Midbrain (tissue), 1 donor: ENCODE data around the gene ANGPT4.

Source experiments
- DNase-seq: peaks from one replicate; lab custom pipeline; 2025; lab: John Stamatoyannopoulos, UW

The ANGPT4 gene

DNA sequence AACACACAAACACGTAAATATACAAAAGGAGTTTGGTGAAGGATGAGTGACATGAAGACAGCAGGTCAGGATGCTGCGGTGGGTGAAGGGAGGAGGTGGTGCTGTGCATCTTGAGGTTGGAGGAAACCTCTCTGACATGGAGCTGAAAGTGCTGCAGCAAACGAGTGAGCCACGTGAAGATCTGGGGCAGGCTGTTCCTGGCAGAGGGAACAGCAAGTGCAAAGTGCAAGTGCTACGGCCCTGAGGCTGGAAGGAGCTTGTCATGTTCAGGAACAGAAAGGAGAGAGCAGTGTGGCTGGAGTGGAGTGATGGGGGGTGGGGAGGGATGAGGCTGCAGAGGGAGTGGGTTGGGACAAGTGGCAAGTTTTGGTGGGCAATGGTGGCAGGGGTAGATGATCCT lies 24.8 kb upstream of the ANGPT4 start:
- no peak for DNase-seq

DNA sequence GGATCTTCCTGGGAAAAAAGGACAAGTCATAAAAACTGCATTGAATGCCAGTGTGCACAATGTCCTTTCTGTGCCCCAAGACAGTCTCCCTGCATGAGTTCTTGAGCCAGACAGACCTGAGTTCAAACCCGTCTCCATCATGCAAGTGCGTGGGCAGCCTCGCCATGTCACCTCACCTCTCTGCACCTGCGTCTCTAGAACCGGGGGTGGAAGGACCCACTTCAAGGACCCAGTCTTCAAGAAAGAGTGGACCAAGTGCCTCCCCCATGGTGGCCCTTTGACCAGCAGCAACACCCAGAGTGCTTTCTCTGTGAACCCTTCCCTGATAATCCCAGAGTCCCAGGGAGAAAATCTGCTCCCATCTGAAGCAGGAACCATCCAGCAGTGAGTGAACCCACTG lies 23.5 kb upstream of the ANGPT4 start:
- no peak for DNase-seq

DNA sequence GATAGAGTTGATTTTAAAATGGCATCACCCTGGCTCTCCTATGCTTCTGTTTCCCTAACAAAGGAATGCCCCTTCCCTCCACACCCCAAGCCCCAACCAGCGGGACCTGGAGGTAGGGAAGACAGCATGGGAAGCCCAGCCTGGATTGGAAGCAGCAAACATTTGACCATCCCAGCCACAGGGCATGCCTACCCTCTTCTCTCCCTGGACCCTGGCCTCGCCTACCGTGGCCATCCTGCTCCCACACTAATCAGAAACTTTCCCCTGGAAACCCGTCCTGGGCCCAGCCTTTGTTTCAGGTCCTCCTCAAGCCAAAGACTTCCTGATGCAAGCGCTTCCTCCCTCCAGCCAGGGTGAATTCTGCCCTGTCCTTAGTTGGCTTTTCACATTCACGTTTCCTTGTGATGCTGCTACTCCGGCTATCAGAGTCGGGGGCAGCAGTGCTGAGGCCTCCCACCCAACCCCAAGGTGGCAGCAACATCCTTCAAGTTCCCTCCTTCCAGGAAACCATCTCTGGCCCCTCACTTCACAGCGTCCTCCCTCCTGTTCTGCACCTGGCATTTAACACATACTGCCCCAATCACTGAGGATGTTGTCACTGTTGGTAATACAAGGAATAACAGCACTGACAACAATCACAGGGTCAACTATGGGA lies 18.2 kb upstream of the ANGPT4 start:
- DNase-seq: no peak

DNA sequence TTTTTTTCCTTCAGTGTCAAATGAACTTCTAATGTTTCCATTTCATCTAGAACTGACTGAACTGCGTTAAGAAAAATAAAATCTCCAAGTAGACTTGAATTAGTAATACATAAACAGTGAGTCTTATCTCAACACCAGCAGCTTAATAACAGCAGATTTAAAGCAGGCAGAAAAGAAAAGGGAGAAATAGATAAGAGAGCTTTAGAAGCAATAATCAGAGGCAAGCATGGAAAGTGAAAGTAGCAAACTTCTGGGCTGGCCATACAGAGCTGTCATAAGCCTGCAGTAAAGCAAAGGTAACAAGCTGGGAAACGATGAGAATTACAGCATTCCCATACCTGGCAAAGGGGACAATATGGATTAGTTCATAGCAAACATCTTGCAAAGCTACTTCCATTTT lies 16.9 kb upstream of the ANGPT4 start:
- DNase-seq: no peak

DNA sequence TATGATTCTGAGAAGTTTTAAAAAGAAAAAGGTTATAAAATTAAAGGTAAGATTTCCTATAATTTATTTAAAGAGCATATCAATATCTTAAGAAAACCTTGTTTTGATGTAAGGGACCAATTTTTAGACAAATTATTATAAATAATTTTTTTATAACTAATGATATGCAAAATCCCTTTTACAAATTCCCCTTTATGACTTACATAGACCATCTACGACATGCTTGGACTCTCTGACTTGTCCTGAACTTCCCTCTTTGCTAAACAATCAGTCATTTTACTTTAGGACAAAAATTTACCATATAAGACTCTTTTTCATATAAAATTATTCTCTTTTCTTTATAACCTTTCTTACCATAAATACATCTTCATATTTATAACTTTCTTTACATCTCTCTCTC lies 15.3 kb upstream of the ANGPT4 start:
- no peak for DNase-seq

DNA sequence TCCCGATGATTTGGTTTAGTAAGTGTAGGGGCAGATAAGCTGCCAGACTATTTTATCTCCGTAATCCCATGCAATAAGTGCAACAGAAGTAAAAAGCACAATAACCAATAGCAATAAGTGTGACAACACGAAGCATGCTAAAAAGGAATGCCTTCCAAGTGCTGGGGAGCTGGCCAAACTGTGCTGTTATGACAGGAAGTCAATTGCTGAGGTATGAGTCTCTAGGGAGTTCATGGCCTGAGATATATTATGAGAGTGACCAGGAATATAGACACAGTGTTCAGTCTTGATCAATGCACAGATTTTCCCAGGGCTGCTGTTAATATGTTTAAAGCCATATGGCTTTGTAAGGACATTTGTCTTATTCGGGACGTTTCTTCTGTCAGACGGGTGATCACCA lies 10.5 kb upstream of the ANGPT4 start:
- no peak for DNase-seq

DNA sequence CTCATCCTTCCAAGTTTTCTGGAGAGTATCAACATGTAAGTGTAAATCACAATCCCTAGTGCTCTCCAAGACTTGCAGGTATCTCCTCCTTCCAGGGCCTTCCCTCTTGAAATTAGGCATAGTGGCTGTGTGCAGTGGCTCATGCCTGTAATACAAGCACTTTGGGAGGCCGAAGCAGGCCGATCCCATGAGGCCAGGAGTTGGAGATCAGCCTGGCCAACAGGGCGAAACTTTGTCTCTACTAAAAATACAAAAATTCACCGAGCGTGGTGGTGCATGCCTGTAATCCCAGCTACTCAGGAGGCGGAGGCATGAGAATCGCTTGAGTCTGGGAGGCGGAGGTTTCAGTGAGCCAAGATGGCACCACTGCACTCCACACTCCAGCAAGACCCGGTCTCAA lies 9.4 kb upstream of the ANGPT4 start:
- DNase-seq: no peak

DNA sequence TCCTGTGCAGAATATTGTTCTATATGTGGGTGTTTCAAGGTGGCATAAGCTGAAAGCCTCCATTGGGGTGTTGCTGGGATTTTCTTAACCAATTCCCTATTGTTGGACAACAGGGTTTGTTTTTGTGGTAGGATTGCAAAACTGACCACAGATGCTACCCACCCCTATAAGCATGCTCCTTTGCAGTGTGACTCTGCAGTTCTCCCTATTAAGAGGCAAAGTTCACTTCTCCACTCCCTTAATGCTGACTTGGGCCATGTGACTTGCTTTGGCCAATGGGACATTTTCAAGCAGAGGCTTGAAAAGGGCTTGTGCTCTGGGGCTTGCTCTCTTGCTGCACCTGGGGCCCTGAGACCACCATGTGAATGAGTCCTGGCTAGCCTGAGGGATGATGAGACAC lies 8.5 kb upstream of the ANGPT4 start:
- DNase-seq: no peak

DNA sequence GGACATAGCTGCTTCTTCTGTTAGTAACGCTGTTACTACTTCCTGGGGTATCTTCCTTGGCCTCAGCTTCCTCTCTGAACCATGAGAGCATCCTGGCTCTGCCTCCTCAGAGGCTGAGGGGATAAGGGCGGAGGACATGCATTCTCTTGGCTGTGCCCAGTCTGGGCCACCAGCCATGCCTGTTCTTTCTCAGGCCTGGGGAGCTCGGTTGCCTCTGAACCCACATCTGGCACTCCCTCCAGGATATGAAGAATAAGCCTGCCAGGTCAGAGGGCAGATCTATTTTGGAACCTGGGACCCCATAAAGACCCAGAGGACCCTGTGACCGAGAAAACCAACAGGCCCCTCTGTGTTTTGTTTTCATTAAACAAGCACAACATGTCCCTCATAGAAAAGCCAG lies 6.6 kb upstream of the ANGPT4 start:
- DNase-seq: peak; percentile 18

DNA sequence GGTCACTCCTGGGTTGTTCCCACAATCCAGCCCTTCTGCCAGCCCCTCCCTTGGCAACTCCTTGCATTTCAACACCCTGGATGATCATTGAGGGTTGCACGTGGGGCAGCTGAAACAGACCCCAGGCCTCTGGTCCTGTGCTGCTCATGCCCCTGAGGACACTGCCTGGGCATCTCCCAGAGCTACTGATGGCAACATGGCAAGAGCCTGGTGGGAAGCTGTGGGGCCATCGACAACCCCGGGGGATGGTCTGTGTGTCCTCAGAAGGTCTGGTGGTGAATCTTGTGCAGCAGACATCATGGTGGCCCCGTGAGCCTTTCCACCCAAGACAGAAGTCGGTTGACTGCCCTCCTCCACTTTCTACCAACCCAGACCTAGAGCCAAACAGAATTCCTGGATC lies 4.9 kb upstream of the ANGPT4 start:
- no peak for DNase-seq

DNA sequence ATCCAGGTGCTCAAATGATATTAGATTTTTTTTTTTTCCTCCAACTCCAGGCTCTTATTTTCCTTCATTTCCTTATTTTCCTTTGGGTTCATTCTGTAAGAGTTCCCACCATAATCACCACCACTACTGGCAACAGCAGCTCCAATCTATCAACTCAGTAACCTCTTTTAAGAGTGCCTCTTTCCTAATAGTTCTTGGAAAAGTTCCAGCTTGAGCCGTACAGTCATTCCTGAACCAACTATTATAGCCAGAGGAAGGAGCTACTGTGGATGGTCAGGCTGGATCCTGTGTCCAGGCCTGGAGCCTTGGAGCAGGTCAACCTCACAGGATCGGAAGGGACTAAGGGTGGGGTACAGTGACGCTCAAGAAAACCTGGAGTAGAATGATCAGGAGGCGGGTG lies 4.2 kb upstream of the ANGPT4 start:
- no peak for DNase-seq

DNA sequence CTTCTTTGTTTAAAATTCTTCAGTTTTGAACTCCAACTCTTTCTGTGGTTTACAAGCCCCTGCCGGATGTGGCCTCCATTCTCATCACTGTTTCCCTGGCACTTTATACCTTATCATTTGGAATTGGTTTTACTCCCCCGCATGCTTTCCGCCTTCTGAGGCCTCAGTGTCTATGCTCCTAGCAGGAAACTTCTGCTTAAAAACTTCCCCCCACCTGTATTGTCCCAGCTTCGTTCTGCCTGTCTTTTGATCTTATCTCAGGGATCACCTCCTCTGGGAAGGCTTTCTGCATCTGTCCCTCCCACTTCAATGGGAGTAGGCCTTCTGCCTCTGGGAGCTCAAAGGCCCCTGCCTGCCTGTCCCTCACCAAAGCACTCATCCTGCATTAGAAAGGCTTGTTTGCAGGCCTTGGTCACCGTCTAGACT lies 3.4 kb upstream of the ANGPT4 start:
- no peak for DNase-seq

DNA sequence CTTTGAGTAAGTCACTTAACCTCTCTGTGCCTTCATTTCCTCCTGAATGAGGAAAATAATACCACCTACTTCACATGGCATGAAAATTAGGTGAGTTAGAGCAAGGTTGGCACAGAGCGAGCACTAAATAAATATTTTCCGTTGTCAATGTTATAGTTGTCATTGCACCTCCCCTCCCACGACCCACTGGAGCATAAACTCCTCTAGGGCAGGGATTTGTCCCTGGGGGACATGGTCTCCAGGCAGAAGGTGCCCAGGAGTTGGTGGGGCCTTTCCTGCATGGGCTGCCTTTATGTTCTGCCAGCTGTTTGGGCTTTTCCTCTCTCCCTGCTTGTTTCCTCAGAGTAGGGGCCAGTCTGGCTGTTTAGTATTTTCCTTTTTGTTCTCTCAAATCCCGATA lies 1.3 kb upstream of the ANGPT4 start:
- no peak for DNase-seq

DNA sequence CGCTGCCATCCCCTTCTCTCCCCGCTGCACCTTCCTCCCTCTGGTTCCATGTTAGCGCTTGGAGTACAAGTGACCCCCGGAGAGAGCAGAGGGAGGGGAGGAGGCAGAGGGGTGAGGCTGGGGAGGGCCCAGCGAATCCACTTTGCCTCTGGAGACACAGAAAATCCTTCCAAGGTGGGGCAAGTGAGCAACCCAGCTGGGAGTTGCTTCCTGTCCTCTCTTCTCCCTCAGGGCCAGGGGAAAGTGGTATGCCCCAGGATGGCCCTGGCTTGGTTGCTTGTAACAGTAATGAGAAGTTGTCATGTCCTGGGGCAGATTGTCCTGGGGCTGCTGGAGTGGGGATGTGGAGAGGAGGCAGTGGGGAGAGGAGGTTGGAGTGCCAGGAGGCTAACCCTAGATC lies 691 bp upstream of the ANGPT4 start:
- no peak for DNase-seq

DNA sequence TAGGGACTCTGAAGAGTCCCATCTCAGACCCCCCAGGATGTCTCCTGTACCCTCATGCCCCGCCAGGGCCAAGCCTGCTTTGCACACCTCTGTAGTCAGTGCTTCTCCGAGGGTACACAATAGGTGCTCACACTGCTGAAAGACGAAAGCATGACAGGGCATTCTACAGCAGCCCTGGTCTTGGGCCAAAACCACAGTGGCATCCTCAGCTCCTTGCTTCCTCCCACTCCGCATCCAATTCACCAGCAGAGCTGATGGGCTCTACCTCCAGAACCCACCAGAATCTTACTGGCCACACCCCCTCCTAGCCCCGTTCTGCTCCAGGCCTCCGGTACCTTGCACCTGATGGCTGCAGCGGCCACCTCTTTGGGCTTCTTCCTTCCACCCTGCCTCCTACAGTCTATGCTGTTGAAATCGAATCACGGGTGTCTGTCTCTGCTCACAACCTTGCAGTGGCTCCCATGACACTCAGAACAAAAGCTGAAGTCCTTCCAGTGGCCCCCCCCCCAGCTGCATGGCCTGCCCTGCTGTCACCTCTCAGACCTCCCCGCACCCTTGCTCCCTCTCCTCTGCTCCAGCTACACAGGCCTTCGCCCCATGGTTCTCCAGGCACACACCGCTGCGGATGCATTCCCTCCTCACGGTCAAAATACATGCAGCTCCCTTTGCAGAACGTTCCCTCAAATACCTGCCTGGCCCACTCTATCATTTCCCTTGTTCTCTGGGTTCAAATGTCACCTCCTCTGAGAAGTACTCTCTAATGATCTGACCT lies 1.2 kb downstream of the ANGPT4 start:
- no peak for DNase-seq

DNA sequence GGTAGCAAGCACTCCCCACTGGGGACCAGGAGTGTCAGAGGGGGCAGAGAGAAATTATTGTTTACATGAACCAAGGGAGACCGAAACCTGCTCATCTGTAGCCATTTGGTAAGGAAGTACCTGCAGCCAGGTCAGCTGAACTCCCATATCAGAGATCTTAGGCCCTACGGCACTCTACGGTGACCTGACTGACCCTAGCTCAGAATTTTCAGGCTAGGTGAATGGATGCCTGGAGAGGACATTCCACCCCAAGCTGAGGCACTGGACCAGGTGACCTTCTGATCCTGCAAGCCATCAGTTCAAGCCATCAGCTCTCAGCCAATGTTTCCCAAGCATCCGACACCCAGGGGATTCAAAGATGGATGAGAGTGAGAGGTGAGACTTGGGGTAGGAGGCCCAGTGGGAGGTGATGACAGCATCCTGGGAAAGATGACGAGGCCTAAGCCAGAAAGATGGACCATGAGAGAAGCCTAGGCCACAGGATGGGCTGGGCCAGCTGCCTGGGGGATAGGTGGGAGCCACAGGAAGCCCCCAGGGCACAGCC lies 2.8 kb downstream of the ANGPT4 start:
- DNase-seq: no peak

DNA sequence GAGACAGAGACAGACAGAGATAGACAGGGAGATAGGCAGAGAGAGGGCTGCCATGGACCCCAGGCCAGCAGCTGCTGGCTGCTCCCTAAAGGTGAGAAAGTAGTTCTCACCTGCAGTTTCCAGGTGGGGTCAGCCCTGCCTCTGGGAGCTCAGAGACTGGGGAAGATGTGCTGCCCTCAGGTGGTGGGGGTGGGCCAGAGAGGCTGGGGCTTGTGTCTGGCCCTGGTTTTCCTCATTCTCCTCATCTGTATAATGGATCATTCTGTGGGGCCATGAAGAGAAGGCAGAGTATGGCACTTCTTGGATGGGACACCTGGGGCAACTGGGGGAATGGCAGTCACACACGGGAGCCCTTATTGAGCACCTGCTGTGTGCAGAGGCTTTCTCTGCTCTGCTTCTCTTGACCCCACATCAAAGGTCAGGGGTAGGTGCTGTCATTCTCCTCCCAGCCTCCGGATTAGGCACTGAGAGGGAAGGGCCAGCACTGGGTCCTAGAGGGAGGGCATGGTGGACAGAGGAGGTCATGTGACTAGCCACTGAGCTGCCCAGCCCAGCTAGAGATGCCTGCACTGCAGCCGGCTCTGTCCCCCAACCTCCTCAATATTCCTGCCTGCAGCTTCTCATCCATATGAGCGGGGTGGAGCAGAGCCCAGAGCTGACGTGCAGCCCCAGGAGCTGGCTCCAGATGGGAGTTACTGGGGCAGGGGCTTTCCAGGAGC lies 4.1 kb downstream of the ANGPT4 start:
- DNase-seq: no peak

DNA sequence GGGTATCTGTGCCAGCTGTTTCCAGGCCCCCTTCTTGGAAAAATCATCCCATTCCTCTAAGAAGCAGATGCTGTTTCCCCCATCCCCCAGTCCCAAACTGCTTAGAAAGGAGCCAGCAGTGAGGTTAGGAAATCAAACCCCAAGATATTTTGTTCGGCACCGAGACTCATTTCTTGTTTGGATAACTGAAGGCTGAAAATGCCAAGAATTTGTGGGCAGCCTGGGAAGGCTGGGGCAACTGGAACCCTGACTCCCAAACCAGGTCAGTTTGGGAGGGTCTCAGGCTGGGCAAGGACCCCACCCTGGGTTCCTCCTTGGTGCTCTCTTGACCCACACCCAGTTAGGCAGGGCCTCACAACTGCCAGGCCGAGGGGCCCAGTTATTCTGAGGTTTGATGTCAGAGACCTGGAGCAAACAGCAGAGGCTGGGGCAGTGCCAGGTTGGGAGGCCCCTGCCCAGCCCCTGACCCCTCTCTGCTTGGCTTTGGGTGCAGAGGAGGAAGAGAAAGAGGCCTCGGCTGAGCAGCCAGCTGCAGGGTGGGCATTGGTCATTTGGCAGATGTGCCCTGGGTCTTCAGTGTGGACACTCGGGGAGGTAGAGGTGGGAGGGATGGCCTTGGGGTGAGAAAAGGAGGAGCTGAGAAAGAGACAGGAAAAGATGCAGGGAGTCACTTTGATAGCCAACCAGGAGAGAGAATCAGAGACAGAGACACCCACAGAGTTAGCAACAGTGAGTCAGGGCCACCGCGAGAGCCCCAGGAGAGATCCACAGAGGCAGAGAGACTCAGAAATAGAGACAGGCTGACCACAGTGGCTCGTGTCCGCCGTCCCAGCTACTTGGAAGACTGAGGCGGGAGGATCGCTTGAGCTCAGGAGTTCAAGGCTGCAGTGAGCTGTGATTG lies 5.0 kb downstream of the ANGPT4 start:
- no peak for DNase-seq

DNA sequence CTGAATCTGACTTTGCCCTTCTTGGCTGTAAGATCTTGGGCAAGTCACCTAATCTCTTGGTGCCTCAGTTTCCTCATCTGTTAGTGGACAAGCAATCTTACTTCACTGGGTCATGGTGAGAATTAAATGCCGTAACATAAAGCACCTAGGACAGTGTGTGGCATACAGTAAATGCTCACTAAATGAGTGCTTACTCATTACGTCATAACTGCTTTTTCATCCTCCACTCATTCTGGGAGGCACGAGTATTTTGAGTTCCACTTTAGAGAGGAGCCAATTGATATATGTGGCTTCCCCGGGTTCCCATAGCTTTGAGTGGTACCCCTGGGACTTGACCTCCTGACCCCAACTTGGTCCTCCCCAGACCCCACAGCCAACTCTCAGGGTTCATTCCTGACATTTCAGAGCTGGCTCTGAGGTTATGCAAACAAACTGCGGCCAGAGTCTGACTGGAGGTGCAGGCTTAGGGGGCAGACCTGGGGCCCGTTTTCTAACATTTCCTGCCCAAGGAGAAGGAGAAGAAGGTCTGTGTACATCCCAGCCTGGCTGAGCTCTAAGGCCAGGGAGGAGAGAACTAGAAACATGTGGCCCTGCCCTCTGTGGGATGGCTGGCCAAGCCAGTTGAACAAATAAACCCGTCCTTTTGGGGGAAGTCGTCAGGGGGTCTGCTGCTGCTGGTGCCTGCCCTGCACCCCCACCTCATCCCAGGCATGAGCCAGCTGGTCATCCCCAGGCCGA lies 5.8 kb downstream of the ANGPT4 start:
- no peak for DNase-seq

DNA sequence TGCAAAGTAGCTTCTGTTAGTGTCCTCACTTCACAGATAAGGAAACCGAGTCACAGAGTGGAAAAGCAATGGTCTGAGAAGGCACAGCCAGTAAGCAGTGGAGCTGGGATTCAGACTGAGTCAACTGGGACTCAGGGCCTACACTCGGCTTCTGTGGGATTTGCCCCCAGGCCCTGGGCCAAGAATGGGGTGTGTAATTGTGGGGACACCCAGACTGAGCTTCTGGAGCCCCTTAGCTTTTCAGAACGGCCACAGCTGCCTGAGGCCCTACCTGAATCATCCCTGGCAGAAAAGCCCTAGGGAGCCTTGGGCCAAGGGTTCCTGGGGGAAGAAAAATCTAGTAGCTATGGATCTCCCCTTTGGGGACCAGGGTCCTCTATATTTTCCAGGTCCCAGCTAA lies 6.5 kb downstream of the ANGPT4 start:
- no peak for DNase-seq

DNA sequence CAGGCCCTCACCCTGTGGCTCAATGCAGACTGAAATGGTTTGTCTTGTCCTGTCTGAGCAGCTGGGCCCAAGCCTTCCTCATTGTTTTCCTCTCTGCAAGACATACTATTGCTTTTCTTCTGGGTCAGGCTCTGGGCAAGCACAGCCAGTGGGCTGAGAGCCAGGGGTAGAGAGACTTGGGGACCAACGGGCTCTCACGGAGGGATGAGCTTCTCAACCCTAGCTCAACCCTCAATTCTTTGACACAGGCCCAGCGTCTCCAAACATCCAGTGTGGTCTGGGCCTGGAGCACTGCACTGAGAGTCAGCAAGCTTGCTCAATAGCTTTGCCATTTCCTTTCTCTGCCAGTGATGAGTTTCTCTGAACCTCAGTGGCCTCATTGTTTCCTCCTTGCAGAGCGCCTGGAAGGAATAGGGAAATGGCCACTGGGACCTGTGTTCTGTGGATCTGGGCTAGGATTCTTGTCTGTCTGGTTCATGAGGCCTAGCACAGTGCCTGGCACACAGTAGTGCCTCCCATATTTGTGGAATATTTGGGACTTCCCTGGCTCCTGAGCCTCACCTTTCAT lies 9.3 kb downstream of the ANGPT4 start:
- peak; percentile 4 for DNase-seq
